IPS-18c (cell line): ENCODE measurements around the gene DNAJB8.

Experiments used
- H3K4me3 ChIP-seq: 2 replicates; pipeline ENCODE4 v1.7.0; 2013; ENCODE audit warnings: low read depth, mild to moderate bottlenecking, low read length, moderate library complexity; ENCODE audit not compliant: insufficient read depth
- H3K9me3 ChIP-seq: one replicate; pipeline ENCODE4 v1.6.1; 2013; ENCODE audit warnings: mild to moderate bottlenecking, low read length, moderate library complexity; ENCODE audit not compliant: control insufficient read depth, insufficient read depth

Gene DNAJB8

GRCh38 chr3:128487813-128488635 is 21.3 kb upstream of the DNAJB8 start:
- peaks cover 2% of the 10 kb centered on the region for H3K9me3 ChIP-seq
- peak overlapping the region; percentile 50 for H3K4me3 ChIP-seq

GRCh38 chr3:128487538-128487812 is 20.8 kb upstream of the DNAJB8 start:
- H3K4me3 ChIP-seq = peak overlapping the region; percentile 50
- H3K9me3 ChIP-seq = peaks cover 2% of the 10 kb centered on the region

- Histone ChIP-seq H3K9me3 (peaks cover 2% of the 10 kb centered on the region), H3K4me3 (peak overlapping the region; percentile 50)
These were observed 20.2 kb upstream of the DNAJB8 start for GRCh38 chr3:128486681-128487537.

GRCh38 chr3:128486205-128486628 is 19.5 kb upstream of the DNAJB8 start:
- Histone ChIP-seq H3K9me3 (peaks cover 2% of the 10 kb centered on the region), H3K4me3 (peak overlapping the region; percentile 50; the same call in 1 of the 2 replicates)

- no peaks in the 10 kb centered on the region for H3K9me3 ChIP-seq
- 0 out of 2 replicates have a peak overlapping the region, but pooled peaks have one; percentile 3 for H3K4me3 ChIP-seq
These were observed 18.9 kb upstream of the DNAJB8 start for GRCh38 chr3:128485282-128486204.

- peak overlapping the region; percentile 28 for H3K4me3 ChIP-seq
These were observed 18.0 kb upstream of the DNAJB8 start for GRCh38 chr3:128484404-128485281.

GRCh38 chr3:128483657-128484403 is 17.1 kb upstream of the DNAJB8 start:
- Histone ChIP-seq H3K9me3 (no peaks in the 10 kb centered on the region), H3K4me3 (peak overlapping the region; percentile 28; the same call in 1 of the 2 replicates)

More at GRCh38 chr3:128484404-128485281, 18.0 kb upstream of the DNAJB8 start:
- H3K9me3 ChIP-seq = no peaks in the 10 kb centered on the region

GRCh38 chr3:128482666-128483656 is 16.3 kb upstream of the DNAJB8 start:
- H3K9me3 ChIP-seq = no peaks in the 10 kb centered on the region
- H3K4me3 ChIP-seq = peak overlapping the region; percentile 28; the same call in 1 of the 2 replicates

- Histone ChIP-seq H3K9me3 (no peaks in the 10 kb centered on the region), H3K4me3 (no peak overlapping the region)
These were observed 15.5 kb upstream of the DNAJB8 start for GRCh38 chr3:128482175-128482574.

GRCh38 chr3:128481438-128481942 is 14.8 kb upstream of the DNAJB8 start:
- H3K9me3 ChIP-seq = no peaks in the 10 kb centered on the region
- H3K4me3 ChIP-seq = 0 out of 2 replicates have a peak overlapping the region, but pooled peaks have one; percentile 3

- no peak overlapping the region for H3K4me3 ChIP-seq
- H3K9me3 ChIP-seq = no peaks in the 10 kb centered on the region
These were observed 14.2 kb upstream of the DNAJB8 start for GRCh38 chr3:128480717-128481437.

GRCh38 chr3:128480278-128480677 is 13.6 kb upstream of the DNAJB8 start:
- Histone ChIP-seq H3K9me3 (no peaks in the 10 kb centered on the region), H3K4me3 (no peak overlapping the region)

- H3K9me3 ChIP-seq = no peaks in the 10 kb centered on the region
- H3K4me3 ChIP-seq = no peak overlapping the region
These were observed 12.9 kb upstream of the DNAJB8 start for GRCh38 chr3:128479558-128480086.
